Suprapubic skin (tissue), 4 donors: ENCODE data around the gene FREY1.

Experiments
- EP300 ChIP-seq: sonication (generic); formaldehyde crosslinking; IDR thresholded peaks from one replicate; pipeline ENCODE4 v1.6.1; 2017; ENCODE audit warnings: antibody characterized with exemption
- POLR2A ChIP-seq, 2 donors: fragments of 450-650 bp; IDR thresholded peaks; one replicate each; pipeline ENCODE4 v1.6.1; 2017; ENCODE audit warnings: antibody characterized with exemption in 2 of 2, mild to moderate bottlenecking in 2 of 2, moderate library complexity in 2 of 2
- POLR2AphosphoS5 ChIP-seq, 3 donors: sonication (generic); formaldehyde crosslinking; IDR thresholded peaks; one replicate each; pipeline ENCODE4 v1.6.1; 2017; ENCODE audit warnings: antibody characterized with exemption in 3 of 3
- TF ChIP-seq, protein P1 (sequence below), 2 donors: fragments of 200-600 bp in 1 of 2; fragments of 450-650 bp in 1 of 2; sonication (generic) in 1 of 2; IDR thresholded peaks; one replicate each; pipeline ENCODE4 v1.5.1; 2016 to 2019; ENCODE audit warnings: antibody characterized with exemption in 2 of 2, mild to moderate bottlenecking in 1 of 2, moderate library complexity in 1 of 2

- TF ChIP-seq POLR2AphosphoS5 (IDR thresholded peaks at IDR 0.05) (no peak), POLR2A (IDR thresholded peaks at IDR 0.05) (no peak), EP300 (no peak)
- TF ChIP-seq, protein P1, sequence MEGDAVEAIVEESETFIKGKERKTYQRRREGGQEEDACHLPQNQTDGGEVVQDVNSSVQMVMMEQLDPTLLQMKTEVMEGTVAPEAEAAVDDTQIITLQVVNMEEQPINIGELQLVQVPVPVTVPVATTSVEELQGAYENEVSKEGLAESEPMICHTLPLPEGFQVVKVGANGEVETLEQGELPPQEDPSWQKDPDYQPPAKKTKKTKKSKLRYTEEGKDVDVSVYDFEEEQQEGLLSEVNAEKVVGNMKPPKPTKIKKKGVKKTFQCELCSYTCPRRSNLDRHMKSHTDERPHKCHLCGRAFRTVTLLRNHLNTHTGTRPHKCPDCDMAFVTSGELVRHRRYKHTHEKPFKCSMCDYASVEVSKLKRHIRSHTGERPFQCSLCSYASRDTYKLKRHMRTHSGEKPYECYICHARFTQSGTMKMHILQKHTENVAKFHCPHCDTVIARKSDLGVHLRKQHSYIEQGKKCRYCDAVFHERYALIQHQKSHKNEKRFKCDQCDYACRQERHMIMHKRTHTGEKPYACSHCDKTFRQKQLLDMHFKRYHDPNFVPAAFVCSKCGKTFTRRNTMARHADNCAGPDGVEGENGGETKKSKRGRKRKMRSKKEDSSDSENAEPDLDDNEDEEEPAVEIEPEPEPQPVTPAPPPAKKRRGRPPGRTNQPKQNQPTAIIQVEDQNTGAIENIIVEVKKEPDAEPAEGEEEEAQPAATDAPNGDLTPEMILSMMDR (IDR thresholded peaks at IDR 0.05): no peak
Observed at GRCh38 chr11:45876401-45876800, 30.7 kb downstream of the FREY1 start.
